ENCODE measurements around the gene SOCS2. TPM values are rescaled to one million over a fixed set of nuclear protein-coding genes. Genes with fewer than 3 reads are reported as not detected.

Gene SOCS2
- total RNA-seq, 1 donor from 2014 or later = 10.5 TPM

DNA sequence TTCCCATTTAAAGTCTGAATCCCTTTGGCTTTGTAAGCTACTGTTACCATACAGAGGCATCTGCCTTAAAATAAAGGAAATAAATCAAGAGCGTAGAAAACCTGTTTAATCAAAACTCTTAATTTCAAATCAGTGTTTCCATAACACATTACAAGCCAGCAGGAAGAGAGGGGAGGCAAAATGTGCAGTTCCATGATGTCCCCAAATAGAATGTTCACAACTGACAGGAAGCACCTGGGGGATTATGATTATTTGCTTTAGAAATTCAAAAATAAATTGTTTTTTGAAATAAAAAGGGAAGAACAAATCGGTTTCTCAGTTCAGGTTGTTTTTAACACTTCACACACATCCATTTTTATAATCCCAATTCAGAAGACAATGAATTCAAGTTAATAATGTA is 21.4 kb downstream of the SOCS2 start:
- Histone ChIP-seq H3K36me3 (ENCODE audit: control insufficient read depth, insufficient read depth, low read length) (no peaks in the 10 kb centered on the region), H3K27me3 (ENCODE audit: control insufficient read depth, insufficient read depth, low read length) (no peaks in the 10 kb centered on the region), H3K4me3 (ENCODE audit: low read depth, low read length) (no peak overlapping the region)
- DNase-seq (ENCODE audit: low read depth) = no peak
- no peak for FAIRE-seq
- TF ChIP-seq, protein P1, sequence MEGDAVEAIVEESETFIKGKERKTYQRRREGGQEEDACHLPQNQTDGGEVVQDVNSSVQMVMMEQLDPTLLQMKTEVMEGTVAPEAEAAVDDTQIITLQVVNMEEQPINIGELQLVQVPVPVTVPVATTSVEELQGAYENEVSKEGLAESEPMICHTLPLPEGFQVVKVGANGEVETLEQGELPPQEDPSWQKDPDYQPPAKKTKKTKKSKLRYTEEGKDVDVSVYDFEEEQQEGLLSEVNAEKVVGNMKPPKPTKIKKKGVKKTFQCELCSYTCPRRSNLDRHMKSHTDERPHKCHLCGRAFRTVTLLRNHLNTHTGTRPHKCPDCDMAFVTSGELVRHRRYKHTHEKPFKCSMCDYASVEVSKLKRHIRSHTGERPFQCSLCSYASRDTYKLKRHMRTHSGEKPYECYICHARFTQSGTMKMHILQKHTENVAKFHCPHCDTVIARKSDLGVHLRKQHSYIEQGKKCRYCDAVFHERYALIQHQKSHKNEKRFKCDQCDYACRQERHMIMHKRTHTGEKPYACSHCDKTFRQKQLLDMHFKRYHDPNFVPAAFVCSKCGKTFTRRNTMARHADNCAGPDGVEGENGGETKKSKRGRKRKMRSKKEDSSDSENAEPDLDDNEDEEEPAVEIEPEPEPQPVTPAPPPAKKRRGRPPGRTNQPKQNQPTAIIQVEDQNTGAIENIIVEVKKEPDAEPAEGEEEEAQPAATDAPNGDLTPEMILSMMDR (IDR thresholded peaks at IDR 0.05; ENCODE audit: insufficient read depth, low read length, severe bottlenecking) = no peak

DNA sequence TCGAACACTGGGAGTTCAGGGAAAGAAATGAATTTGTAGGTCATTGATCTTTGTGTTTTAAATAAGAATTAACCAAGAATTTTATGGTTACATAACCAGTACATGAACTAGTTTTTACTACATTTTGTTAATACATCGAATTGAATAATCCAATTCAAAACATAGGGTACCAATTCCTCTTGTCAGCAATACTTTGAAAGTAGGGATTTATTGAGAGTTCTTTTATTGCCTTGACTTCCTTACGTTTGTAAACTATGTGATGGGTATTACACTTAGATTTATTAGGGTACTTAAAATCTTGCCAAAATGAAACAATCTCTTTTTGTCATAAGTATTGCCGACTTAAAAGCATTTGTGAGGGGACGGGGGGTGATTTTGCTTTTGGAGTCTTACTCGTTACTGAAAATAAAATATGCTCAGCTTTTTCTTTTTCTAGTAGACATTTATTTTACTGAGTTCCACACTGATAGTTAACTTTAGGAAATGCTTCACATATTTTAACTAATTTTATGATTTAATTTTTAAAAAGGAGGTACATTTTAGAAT is 22.4 kb downstream of the SOCS2 start:
- DNase-seq (ENCODE audit: low read depth) = no peak
- Histone ChIP-seq H3K4me3 (ENCODE audit: low read depth, low read length) (no peak overlapping the region), H3K27me3 (ENCODE audit: control insufficient read depth, insufficient read depth, low read length) (no peaks in the 10 kb centered on the region), H3K36me3 (ENCODE audit: control insufficient read depth, insufficient read depth, low read length) (no peaks in the 10 kb centered on the region)
- FAIRE-seq = no peak
- TF ChIP-seq, protein P1 (IDR thresholded peaks at IDR 0.05; ENCODE audit: insufficient read depth, low read length, severe bottlenecking) = no peak

DNA sequence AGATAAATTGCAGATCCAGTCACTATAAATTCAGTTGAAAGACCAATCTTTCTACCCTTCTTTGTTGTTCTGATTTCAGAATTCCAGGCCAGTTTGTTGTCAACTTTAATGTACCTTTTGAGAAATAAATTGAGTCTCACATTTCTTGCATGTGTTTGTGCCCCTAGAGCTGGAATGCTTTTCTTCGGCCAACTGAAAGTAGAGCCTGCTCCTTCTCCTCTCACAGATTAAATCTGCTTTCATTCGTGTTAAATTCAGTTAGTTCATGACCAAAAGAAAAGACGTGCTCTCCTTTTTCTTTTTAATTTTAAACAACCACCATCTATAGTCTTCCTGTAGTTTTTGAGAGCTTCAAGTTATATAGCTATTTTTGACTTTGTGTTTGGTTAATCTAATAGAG is 22.9 kb downstream of the SOCS2 start:
- FAIRE-seq (no peak), DNase-seq (ENCODE audit: low read depth) (no peak)
- no peak overlapping the region for H3K4me3 ChIP-seq (ENCODE audit: low read depth, low read length)

DNA sequence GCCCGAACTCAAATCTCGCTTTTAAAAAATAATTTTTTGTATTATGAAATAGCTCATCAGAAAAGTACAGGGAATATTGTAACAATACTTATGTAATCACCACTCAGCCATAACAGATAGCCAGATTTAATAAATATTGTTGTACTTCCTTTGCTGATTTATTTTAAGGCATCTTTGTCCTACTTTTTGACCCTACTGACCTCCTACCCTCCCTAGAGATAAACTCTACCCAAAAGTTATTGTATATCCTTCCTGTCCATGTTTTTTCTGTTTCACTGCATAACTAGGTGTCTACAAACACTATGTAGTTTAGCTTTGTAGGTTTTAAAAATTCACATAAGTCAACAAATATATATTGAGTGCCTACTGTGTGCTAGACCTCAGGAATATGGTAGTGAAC is 25.1 kb downstream of the SOCS2 start:
- no peak for FAIRE-seq
- TF ChIP-seq, protein P1 (IDR thresholded peaks at IDR 0.05; ENCODE audit: insufficient read depth, low read length, severe bottlenecking) = no peak

More for the DNA sequence above, 22.9 kb downstream of the SOCS2 start:
- TF ChIP-seq, protein P1 (IDR thresholded peaks at IDR 0.05; ENCODE audit: insufficient read depth, low read length, severe bottlenecking) = no peak
- no peaks in the 10 kb centered on the region for H3K36me3 ChIP-seq (ENCODE audit: control insufficient read depth, insufficient read depth, low read length)
- H3K27me3 ChIP-seq (ENCODE audit: control insufficient read depth, insufficient read depth, low read length) = no peaks in the 10 kb centered on the region

DNA sequence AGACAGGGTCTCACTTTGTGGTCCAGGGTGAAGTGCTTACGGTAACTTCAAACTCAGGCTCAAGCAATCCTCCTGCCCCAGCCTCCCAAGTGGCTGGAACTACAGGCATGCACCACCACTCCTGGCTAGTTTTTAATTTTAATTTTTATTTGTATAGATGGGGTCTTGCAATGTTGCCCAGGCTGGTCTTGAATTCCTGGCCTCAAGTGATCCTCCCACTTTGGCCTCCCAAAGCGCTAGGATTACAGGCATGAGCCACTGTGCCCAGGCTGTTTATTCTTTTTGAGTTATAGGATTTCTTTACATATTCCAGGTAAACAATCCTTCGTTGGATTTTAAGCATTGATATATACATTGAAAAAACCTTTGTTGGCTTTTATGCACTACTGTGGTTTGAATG is 26.7 kb downstream of the SOCS2 start:
- TF ChIP-seq, protein P1 (IDR thresholded peaks at IDR 0.05; ENCODE audit: insufficient read depth, low read length, severe bottlenecking) = no peak
- H3K36me3 ChIP-seq (ENCODE audit: control insufficient read depth, insufficient read depth, low read length) = no peaks in the 10 kb centered on the region
- no peak overlapping the region for H3K4me3 ChIP-seq (ENCODE audit: low read depth, low read length)
- H3K27me3 ChIP-seq (ENCODE audit: control insufficient read depth, insufficient read depth, low read length) = no peaks in the 10 kb centered on the region
- DNase-seq (ENCODE audit: low read depth) (no peak), FAIRE-seq (no peak)

More for the DNA sequence above, 25.1 kb downstream of the SOCS2 start:
- Histone ChIP-seq H3K36me3 (ENCODE audit: control insufficient read depth, insufficient read depth, low read length) (no peaks in the 10 kb centered on the region), H3K4me3 (ENCODE audit: low read depth, low read length) (no peak overlapping the region), H3K27me3 (ENCODE audit: control insufficient read depth, insufficient read depth, low read length) (no peaks in the 10 kb centered on the region)
- no peak for DNase-seq (ENCODE audit: low read depth)

DNA sequence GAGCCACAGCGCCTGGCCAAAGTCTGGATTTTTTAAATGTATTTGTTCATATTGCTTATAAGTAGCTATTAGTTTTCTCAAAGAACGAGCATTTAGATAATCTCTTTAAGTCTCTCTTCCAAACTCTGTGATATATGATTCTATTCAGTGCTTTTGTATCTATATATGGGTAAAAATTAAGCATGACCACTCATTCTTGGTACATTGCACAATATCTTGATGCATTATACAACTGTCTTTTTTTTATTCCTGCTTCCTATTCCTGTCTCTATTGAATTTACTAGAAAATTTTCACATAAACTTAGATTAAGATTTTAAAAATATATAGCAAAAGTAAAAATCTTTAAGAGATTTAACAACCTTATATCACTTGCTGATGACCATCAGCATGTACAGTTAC is 29.1 kb downstream of the SOCS2 start:
- DNase-seq (ENCODE audit: low read depth) (no peak), FAIRE-seq (no peak)
- H3K4me3 ChIP-seq (ENCODE audit: low read depth, low read length) = no peak overlapping the region
- H3K27me3 ChIP-seq (ENCODE audit: control insufficient read depth, insufficient read depth, low read length) = no peaks in the 10 kb centered on the region
- no peaks in the 10 kb centered on the region for H3K36me3 ChIP-seq (ENCODE audit: control insufficient read depth, insufficient read depth, low read length)
- TF ChIP-seq, protein P1 (IDR thresholded peaks at IDR 0.05; ENCODE audit: insufficient read depth, low read length, severe bottlenecking) = no peak
